ENCODE measurements around the gene PLIN5. TPM values are rescaled to one million over a fixed set of nuclear protein-coding genes. Genes with fewer than 3 reads are reported as not detected.

PLIN5 gene, protein sequence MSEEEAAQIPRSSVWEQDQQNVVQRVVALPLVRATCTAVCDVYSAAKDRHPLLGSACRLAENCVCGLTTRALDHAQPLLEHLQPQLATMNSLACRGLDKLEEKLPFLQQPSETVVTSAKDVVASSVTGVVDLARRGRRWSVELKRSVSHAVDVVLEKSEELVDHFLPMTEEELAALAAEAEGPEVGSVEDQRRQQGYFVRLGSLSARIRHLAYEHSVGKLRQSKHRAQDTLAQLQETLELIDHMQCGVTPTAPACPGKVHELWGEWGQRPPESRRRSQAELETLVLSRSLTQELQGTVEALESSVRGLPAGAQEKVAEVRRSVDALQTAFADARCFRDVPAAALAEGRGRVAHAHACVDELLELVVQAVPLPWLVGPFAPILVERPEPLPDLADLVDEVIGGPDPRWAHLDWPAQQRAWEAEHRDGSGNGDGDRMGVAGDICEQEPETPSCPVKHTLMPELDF
- not detected in 2 replicates for total RNA-seq
- long read RNA-seq, result 0 reads

DNA sequence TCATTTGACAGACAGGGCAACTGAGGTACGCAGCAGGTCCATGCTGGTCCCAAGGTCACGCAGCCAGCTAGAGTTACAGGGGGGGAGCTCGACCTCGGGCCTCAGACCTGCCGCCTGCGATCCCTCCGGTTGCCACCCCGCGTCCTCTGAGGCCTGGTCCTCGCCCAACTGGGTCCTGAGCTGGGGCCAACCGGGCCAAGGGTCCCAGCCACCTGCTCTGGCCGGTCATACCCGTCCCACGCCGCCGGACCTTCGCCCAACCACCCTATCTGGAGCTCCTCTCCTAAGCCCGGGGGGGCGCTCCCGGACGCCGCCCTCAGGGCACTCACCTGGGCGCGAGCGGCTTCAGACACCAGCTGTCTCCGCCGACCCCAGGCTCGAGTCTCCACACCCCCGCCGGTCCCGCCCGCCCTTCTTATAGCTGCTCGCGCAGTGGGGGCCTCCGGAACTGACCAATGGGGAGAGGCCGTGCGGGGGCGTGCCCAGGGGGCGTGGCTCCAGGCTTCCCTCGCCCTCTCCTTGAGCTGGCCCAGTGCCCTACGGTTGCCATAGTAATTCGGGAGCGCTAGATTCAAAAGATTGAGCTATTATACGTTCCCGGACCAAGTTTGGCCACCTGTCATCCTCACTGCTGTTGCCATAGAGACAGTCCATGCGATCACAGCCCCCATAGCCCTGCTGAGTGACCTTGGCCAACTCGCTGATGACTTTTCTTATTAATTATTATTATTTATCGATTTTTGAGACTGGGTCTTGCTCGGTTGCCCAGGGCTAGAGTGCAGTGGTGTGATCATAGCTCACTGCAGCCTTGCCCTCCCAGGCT lies at the start of gene PLIN5:
PLIN5 (minus strand) TSS at position 389 of the 823 bp plus-strand sequence. CDS start 1,150 bp downstream, outside the sequence.
- peak; percentile 90 for DNase-seq (ENCODE audit: extremely low spot score, unreplicated experiment)
- no peak within 1 kb of the TSS for H3K27ac Mint-ChIP-seq (ENCODE audit: unreplicated experiment)
- H3K36me3 Mint-ChIP-seq (ENCODE audit: unreplicated experiment), result no peaks in the 10 kb centered on the region
- H3K27me3 Mint-ChIP-seq (ENCODE audit: unreplicated experiment), result peaks cover 34% of the 10 kb centered on the region
- no peaks in the 10 kb centered on the region for H3K9me3 Mint-ChIP-seq (ENCODE audit: unreplicated experiment)
- no peaks in the 10 kb centered on the region for H3K4me1 Mint-ChIP-seq (ENCODE audit: unreplicated experiment)
- TF ChIP-seq, protein P1, sequence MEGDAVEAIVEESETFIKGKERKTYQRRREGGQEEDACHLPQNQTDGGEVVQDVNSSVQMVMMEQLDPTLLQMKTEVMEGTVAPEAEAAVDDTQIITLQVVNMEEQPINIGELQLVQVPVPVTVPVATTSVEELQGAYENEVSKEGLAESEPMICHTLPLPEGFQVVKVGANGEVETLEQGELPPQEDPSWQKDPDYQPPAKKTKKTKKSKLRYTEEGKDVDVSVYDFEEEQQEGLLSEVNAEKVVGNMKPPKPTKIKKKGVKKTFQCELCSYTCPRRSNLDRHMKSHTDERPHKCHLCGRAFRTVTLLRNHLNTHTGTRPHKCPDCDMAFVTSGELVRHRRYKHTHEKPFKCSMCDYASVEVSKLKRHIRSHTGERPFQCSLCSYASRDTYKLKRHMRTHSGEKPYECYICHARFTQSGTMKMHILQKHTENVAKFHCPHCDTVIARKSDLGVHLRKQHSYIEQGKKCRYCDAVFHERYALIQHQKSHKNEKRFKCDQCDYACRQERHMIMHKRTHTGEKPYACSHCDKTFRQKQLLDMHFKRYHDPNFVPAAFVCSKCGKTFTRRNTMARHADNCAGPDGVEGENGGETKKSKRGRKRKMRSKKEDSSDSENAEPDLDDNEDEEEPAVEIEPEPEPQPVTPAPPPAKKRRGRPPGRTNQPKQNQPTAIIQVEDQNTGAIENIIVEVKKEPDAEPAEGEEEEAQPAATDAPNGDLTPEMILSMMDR (IDR thresholded peaks at IDR 0.05), result no peak
- no peak within 1 kb of the TSS for H3K4me3 Mint-ChIP-seq (ENCODE audit: unreplicated experiment)

DNA sequence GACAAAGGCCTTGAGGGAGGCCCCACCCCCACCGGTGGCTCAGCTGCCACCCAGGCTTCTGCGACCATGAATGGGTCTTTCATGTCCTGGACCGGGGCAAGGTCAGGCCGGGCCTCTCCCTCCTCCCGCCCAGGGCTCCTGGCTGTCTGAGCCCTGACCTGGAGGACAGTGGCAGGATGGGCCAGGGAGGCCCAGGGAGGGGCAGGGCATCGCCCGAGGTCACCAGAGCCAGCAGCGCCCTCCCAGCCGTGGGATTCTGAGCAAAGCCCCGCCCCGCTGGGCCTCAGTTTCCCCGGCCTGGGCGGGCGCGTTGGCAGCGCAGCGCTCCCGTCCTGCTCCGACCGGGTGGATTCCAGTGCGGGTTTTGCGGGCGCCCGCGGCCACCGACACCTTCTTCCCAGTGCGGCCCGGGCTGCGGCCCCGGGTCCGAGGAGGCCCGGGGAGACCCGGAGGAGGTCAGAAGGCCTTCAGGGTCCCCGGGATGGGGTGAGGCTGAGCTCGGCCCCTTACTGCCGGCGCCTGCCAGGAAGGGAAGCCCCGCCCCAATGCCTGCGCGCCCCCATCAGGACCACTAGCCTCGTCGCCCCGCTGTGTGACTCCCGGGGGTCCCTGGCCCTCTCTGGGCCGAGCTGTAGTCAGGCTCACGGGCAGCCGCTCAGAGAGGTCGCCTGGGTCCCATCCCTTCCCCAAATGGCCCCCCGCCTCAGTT lies 49.1 kb upstream of the PLIN5 start:
- H3K27ac Mint-ChIP-seq (ENCODE audit: unreplicated experiment), result no peak overlapping the region
- no peaks in the 10 kb centered on the region for H3K36me3 Mint-ChIP-seq (ENCODE audit: unreplicated experiment)
- TF ChIP-seq, protein P1 (IDR thresholded peaks at IDR 0.05), result no peak
- peaks cover 18% of the 10 kb centered on the region for H3K27me3 Mint-ChIP-seq (ENCODE audit: unreplicated experiment)
- DNase-seq (ENCODE audit: extremely low spot score, unreplicated experiment), result no peak
- H3K4me3 Mint-ChIP-seq (ENCODE audit: unreplicated experiment), result peak overlapping the region; percentile 38
- no peaks in the 10 kb centered on the region for H3K9me3 Mint-ChIP-seq (ENCODE audit: unreplicated experiment)
- peaks cover 15% of the 10 kb centered on the region for H3K4me1 Mint-ChIP-seq (ENCODE audit: unreplicated experiment)

DNA sequence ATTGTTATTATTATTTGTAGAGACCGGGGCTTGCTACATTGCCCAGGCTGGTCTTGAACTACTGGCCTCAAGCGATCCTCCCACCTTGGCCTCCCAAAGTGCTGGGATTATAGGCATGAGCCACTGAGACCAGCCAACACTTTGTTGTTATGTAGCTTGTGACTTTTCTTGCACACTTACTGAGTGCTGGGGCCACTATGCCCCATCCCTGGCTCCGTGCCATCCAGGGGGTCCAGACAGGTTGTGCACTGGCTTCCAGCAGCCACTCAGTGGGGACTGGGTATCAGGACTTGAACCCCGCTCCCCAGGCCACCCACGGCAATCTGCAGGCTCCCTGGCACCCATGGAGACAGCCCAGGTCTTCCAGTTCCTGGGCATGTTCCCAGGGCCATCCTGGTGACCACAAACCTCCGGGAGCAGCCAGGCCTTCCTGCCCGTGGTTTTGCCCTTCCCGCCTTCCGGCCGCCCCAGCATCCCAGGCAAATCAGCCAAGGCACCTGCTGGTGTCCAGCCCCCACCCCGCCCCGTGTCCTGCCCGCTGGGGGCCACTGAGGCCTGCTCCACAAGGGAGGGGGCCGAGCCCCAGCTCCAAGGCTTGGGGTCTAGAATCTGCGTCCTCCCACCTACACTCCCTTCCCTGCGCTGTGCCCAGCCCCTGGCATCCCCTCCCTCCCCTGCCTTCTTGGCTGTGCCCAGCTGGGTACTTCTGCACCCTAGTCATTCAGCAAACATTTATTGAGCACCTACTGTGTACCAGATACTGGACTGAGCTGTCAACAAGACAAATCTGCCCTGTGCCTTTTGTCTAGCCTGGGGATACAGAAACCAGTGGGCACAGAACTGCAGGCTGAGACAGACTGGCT lies 48.2 kb upstream of the PLIN5 start:
- DNase-seq (ENCODE audit: extremely low spot score, unreplicated experiment), result no peak
- peaks cover 19% of the 10 kb centered on the region for H3K4me1 Mint-ChIP-seq (ENCODE audit: unreplicated experiment)
- TF ChIP-seq, protein P1 (IDR thresholded peaks at IDR 0.05), result no peak
- H3K27me3 Mint-ChIP-seq (ENCODE audit: unreplicated experiment), result peaks cover 18% of the 10 kb centered on the region
- no peaks in the 10 kb centered on the region for H3K9me3 Mint-ChIP-seq (ENCODE audit: unreplicated experiment)
- no peaks in the 10 kb centered on the region for H3K36me3 Mint-ChIP-seq (ENCODE audit: unreplicated experiment)
- peak overlapping the region; percentile 40 for H3K4me3 Mint-ChIP-seq (ENCODE audit: unreplicated experiment)
- H3K27ac Mint-ChIP-seq (ENCODE audit: unreplicated experiment), result no peak overlapping the region

DNA sequence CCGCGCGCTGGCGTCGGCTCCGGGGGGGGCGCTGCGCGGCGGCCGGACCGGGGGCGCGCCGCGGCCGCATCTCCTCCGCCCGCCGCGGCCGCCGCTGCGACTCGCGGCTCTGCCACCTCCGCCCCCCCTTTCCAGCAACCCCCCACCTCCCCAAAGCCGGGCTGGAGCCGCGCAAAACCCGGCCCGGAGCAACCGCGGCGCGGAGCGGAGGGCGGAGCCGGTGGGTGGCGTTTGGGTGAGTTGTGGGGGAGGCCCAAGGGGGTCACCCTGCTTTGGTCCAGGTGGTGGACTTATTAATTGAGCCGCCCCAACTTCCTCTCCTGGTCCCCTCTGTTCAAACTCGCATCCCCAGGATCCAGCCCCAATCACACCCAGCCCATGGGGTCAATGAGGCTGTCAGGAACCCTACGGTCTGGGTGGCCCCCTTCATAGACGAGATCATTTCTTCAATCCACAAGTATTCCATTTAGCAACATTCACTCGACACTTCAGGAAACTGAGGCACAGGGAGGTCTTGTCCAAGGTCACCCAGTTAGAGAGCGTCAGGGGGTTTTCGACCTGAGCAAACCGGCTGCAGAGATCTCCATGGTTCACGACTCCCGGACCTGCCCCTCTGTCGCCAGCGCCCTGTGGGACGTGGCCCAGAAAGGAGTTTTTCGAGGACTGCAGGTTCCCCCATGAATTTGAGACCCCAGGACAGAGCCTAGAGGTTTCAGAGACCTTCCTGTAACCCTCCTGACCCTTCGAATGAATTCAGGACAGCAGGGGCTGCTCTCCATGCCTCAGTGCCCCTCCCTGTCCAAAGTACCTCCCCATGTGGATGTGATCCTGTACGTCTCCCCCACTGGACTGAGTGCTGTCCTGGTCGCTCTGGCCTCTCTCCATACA lies 46.9 kb upstream of the PLIN5 start:
- no peak for DNase-seq (ENCODE audit: extremely low spot score, unreplicated experiment)
- Mint-ChIP-seq H3K4me3 (ENCODE audit: unreplicated experiment) (peak overlapping the region; percentile 65), H3K27me3 (ENCODE audit: unreplicated experiment) (peaks cover 18% of the 10 kb centered on the region), H3K36me3 (ENCODE audit: unreplicated experiment) (no peaks in the 10 kb centered on the region), H3K27ac (ENCODE audit: unreplicated experiment) (no peak overlapping the region), H3K9me3 (ENCODE audit: unreplicated experiment) (no peaks in the 10 kb centered on the region), H3K4me1 (ENCODE audit: unreplicated experiment) (peaks cover 23% of the 10 kb centered on the region)
- TF ChIP-seq, protein P1 (IDR thresholded peaks at IDR 0.05), result no peak
